IMR-90 (cell line): ENCODE results near the gene ZNF611. TPM values are rescaled to one million over a fixed set of nuclear protein-coding genes. Genes with fewer than 3 reads are reported as not detected.
"Not testable (repeated sequence)": the region's sequence is repeated elsewhere in the genome, so short reads cannot be mapped to it uniquely, and the experiment has no call there.

Experiments used
- ATAC-seq: fragments of 200-7000 bp; cut with Tn5 transposase; 2 replicates; pipeline ENCODE4 v1.9.1; 2020; ENCODE audit warnings: low read depth, mild to moderate bottlenecking, moderate library complexity
- BruUV-seq: library from RNA; stranded (reverse); fragments of 400-500 nt; replicated peaks from 2 replicates; lab custom pipeline; 2021; lab: Mats Ljungman, UMichigan
- CTCF ChIA-PET: fragments of 300-600 bp; formaldehyde crosslinking; extraction: SDS; loops from one replicate; lab custom pipeline; 2021; ENCODE audit warnings: antibody characterized with exemption; lab: Yijun Ruan, JAX
- POLR2A ChIA-PET: fragments of 300-600 bp; sonication (Branson Sonifier 250); formaldehyde crosslinking; loops from one replicate; lab custom pipeline; 2022; ENCODE audit warnings: antibody characterized with exemption; ENCODE audit not compliant: unreplicated experiment; lab: Charles Lee
- DNase-seq: peaks from one replicate; pipeline ENCODE4 v3.0.0; 2013
- H2AFZ ChIP-seq: replicated peaks from 2 replicates; pipeline ENCODE3; 2013; ENCODE audit warnings: low read length, mild to moderate bottlenecking; ENCODE audit not compliant: poor library complexity
- H2AK5ac ChIP-seq: 2 replicates; pipeline ENCODE4 v1.6.1; 2013; ENCODE audit warnings: low read depth, low read length, inconsistent platforms
- H2AK9ac ChIP-seq: replicated peaks from 2 replicates; pipeline ENCODE3; 2013; ENCODE audit warnings: mild to moderate bottlenecking, low read depth, low read length, moderate library complexity; ENCODE audit not compliant: poor library complexity
- H2BK120ac ChIP-seq: 2 replicates; pipeline ENCODE4 v1.6.1; 2013; ENCODE audit warnings: low read depth, low read length, inconsistent platforms
- H2BK15ac ChIP-seq: 3 replicates; pipeline ENCODE4 v1.6.1; 2013; ENCODE audit warnings: low read depth, low read length, inconsistent platforms
- H2BK20ac ChIP-seq: 2 replicates; pipeline ENCODE4 v1.6.1; 2013; ENCODE audit warnings: low read depth, mild to moderate bottlenecking, inconsistent platforms, low read length, moderate library complexity
- H2BK5ac ChIP-seq: 2 replicates; pipeline ENCODE4 v1.6.1; 2013; ENCODE audit warnings: mild to moderate bottlenecking, low read depth, low read length, inconsistent platforms; ENCODE audit not compliant: poor library complexity, severe bottlenecking
- H3K14ac ChIP-seq: replicated peaks from 2 replicates; pipeline ENCODE4 v1.6.1; 2013; ENCODE audit warnings: low read depth, low read length, inconsistent platforms
- H3K18ac ChIP-seq: 2 replicates; pipeline ENCODE4 v1.6.1; 2013; ENCODE audit warnings: low read depth, low read length, control low read depth
- H3K23ac ChIP-seq: 2 replicates; pipeline ENCODE4 v1.6.1; 2013; ENCODE audit warnings: low read depth, low read length, inconsistent platforms
- H3K27ac ChIP-seq: 2 replicates; pipeline ENCODE4 v1.5.1; 2013; ENCODE audit warnings: mild to moderate bottlenecking, control low read depth, low read length; ENCODE audit not compliant: insufficient read depth
- H3K27me3 ChIP-seq: 2 replicates; pipeline ENCODE4 v1.6.1; 2013; ENCODE audit warnings: low read length; ENCODE audit not compliant: control insufficient read depth, insufficient read depth
- H3K36me3 ChIP-seq: 2 replicates; pipeline ENCODE4 v1.6.1; 2013; ENCODE audit warnings: low read length, mixed read lengths; ENCODE audit not compliant: control insufficient read depth, insufficient read depth
- H3K4ac ChIP-seq: 2 replicates; pipeline ENCODE4 v1.6.1; 2013; ENCODE audit warnings: low read depth, low read length, inconsistent platforms
- H3K4me1 ChIP-seq: 2 replicates; pipeline ENCODE4 v1.6.1; 2013; ENCODE audit warnings: low read length, mixed read lengths; ENCODE audit not compliant: control insufficient read depth, insufficient read depth
- H3K4me2 ChIP-seq: 2 replicates; pipeline ENCODE4 v1.6.1; 2013; ENCODE audit warnings: low read depth, mild to moderate bottlenecking, control low read depth, low read length, moderate library complexity
- H3K4me3 ChIP-seq: 2 replicates; pipeline ENCODE4 v1.5.1; 2013; ENCODE audit warnings: low read depth, mild to moderate bottlenecking, control low read depth, low read length, moderate library complexity; ENCODE audit not compliant: insufficient read depth
- H3K56ac ChIP-seq: 2 replicates; pipeline ENCODE4 v1.6.1; 2013; ENCODE audit warnings: low read length, inconsistent platforms; ENCODE audit not compliant: insufficient read depth; ENCODE audit errors: extremely low read depth
- H3K79me1 ChIP-seq, 2 experiments: 2 replicates each; pipeline ENCODE4 v1.6.1; 2013; ENCODE audit warnings: low read length in 2 of 2, inconsistent platforms in 1 of 2, low read depth in 1 of 2
- H3K9ac ChIP-seq: 2 replicates; pipeline ENCODE4 v1.6.1; 2013; ENCODE audit warnings: low read depth, low read length, control low read depth
- H3K9me1 ChIP-seq: 2 replicates; pipeline ENCODE4 v1.6.1; 2013; ENCODE audit warnings: low read length, inconsistent platforms; ENCODE audit not compliant: insufficient read depth
- H3K9me3 ChIP-seq: 2 replicates; pipeline ENCODE4 v1.6.1; 2013; ENCODE audit warnings: low read length; ENCODE audit not compliant: control insufficient read depth, insufficient read depth
- H4K20me1 ChIP-seq: 2 replicates; pipeline ENCODE4 v1.6.1; 2013; ENCODE audit warnings: low read length, inconsistent platforms; ENCODE audit not compliant: insufficient read depth
- H4K5ac ChIP-seq: 2 replicates; pipeline ENCODE4 v1.6.1; 2013; ENCODE audit warnings: mild to moderate bottlenecking, low read depth, low read length, control low read depth
- H4K8ac ChIP-seq, 2 experiments: 2 replicates each; pipeline ENCODE4 v1.6.1; 2013; ENCODE audit warnings: low read depth in 2 of 2, low read length in 2 of 2, control low read depth in 1 of 2, inconsistent platforms in 1 of 2
- H4K91ac ChIP-seq: 2 replicates; pipeline ENCODE4 v1.6.1; 2013; ENCODE audit warnings: low read depth, low read length, inconsistent platforms; ENCODE audit not compliant: insufficient read depth
- WGBS, 2 experiments: methylation state at CpG; one replicate each; pipeline versions ENCODE4 v1.1.5 to v1.1.7; 2013; ENCODE audit warnings: missing lambda C conversion rate in 2 of 2; ENCODE audit not compliant: insufficient read length in 1 of 2; ENCODE audit errors: extremely low coverage in 2 of 2; 5-methylcytosine and 5-hydroxymethylcytosine counted together
- dilution Hi-C: fragments of 300-500 bp; cut with HindIII; formaldehyde crosslinking; loops from one replicate; pipeline ENCODE4 v1.14.3; 2018; ENCODE audit warnings: low sequenced_read_pairs; ENCODE audit not compliant: unreplicated experiment
- in situ Hi-C: fragments of 300-500 bp; cut with MboI; formaldehyde crosslinking; loops from 3 replicates; pipeline ENCODE4 v1.14.3; 2019; ENCODE audit warnings: low sequenced_read_pairs, inconsistent platforms, mixed read lengths
- intact Hi-C: fragments of 100-400 bp; cut with micrococcal nuclease; formaldehyde crosslinking; loops from 2 replicates; pipeline ENCODE4 v1.10.0; 2022
- polyA plus RNA-seq, 3 experiments: library from polyadenylated mRNA; depleted of rRNA; stranded (reverse); fragments of >200 nt; gene quantifications; 2 replicates each; pipeline ENCODE4 v1.2.3, GENCODE V29; 2012; ENCODE audit warnings: low replicate concordance in 1 of 3
- total RNA-seq: library from RNA; depleted of rRNA; stranded (reverse); fragments of >200 nt; gene quantifications from 2 replicates; pipeline ENCODE4 v1.2.3, GENCODE V29; 2012

ZNF611 gene
- total and polyA plus RNA-seq, 2 of the 4 experiments (the other 2 are of a cell fraction): 3.8 to 8.8 TPM

- ATAC-seq, H3K56ac ChIP-seq, H4K5ac ChIP-seq, H3K9ac ChIP-seq, H3K27ac ChIP-seq, POLR2A ChIA-PET, H3K23ac ChIP-seq, CTCF ChIA-PET, H3K79me1 ChIP-seq, BruUV-seq, H3K4me3 ChIP-seq, H3K9me1 ChIP-seq, H2AK9ac ChIP-seq, H3K27me3 ChIP-seq, H3K9me3 ChIP-seq, H4K8ac ChIP-seq, H2BK120ac ChIP-seq, DNase-seq, H2BK5ac ChIP-seq, in situ Hi-C loops, H2BK15ac ChIP-seq, H3K18ac ChIP-seq, H4K20me1 ChIP-seq, H3K4me2 ChIP-seq, dilution Hi-C loops, intact Hi-C loops, H3K4ac ChIP-seq, H2AK5ac ChIP-seq, H2AFZ ChIP-seq, H2BK20ac ChIP-seq, H4K91ac ChIP-seq, H3K14ac ChIP-seq: not testable (repeated sequence)
- WGBS, 2 experiments: no CpG with 5 or more reads among the region's 2 CpGs
- Histone ChIP-seq H3K4me1 (peaks cover 12% of the 10 kb centered on the region), H3K36me3 (peaks cover 27% of the 10 kb centered on the region)
Measured at GRCh38 chr19:52713051-52713450, 21.8 kb downstream of the ZNF611 start.

GRCh38 chr19:52711661-52712060 lies 23.2 kb downstream of the ZNF611 start:
- H3K18ac ChIP-seq, H2AFZ ChIP-seq, H3K9me3 ChIP-seq, H2BK20ac ChIP-seq, H3K14ac ChIP-seq, dilution Hi-C loops, H2AK9ac ChIP-seq, H3K23ac ChIP-seq, H4K91ac ChIP-seq, H2BK15ac ChIP-seq, intact Hi-C loops, H3K4me2 ChIP-seq, H3K79me1 ChIP-seq, H3K27ac ChIP-seq, H2AK5ac ChIP-seq, H2BK120ac ChIP-seq, H4K5ac ChIP-seq, H3K9me1 ChIP-seq, H3K9ac ChIP-seq, H3K27me3 ChIP-seq, H3K56ac ChIP-seq, POLR2A ChIA-PET, H3K4ac ChIP-seq, H2BK5ac ChIP-seq, DNase-seq, H4K20me1 ChIP-seq, H4K8ac ChIP-seq, H3K4me3 ChIP-seq, BruUV-seq, ATAC-seq, in situ Hi-C loops: not testable (repeated sequence)
- no CpG with 5 or more reads among the region's 3 CpGs for WGBS, 2 experiments
- H3K36me3 ChIP-seq: peaks cover 34% of the 10 kb centered on the region
- CTCF ChIA-PET: interaction anchor here (0.6 kb wide), 1 partner anchor 11 kb away, joined by 3 read pairs; no protein-coding TSS in a partner anchor
- H3K4me1 ChIP-seq: peaks cover 12% of the 10 kb centered on the region
